Colonic mucosa (tissue), 4 donors: Measurements from ENCODE around the gene PIP5K1B. TPM values are rescaled to one million over a fixed set of nuclear protein-coding genes. Genes with fewer than 3 reads are reported as not detected.

Source experiments
- DNase-seq: peaks from one replicate; pipeline ENCODE4 v3.0.0-alpha.2; 2020
- H3K27ac ChIP-seq: fragments of 200-600 bp; one replicate; pipeline ENCODE4 v1.8.0; 2021
- H3K27me3 ChIP-seq: fragments of 200-600 bp; one replicate; pipeline ENCODE4 v1.8.0; 2021
- H3K36me3 ChIP-seq: fragments of 200-600 bp; one replicate; pipeline ENCODE4 v1.8.0; 2021
- H3K4me1 ChIP-seq: fragments of 200-600 bp; one replicate; pipeline ENCODE4 v1.8.0; 2021; ENCODE audit warnings: mild to moderate bottlenecking
- H3K4me3 ChIP-seq: fragments of 200-600 bp; one replicate; pipeline ENCODE4 v1.8.0; 2021
- H3K9ac ChIP-seq, 2 donors: one replicate each; pipeline ENCODE4 v1.7.0; 2013; ENCODE audit warnings: control low read depth in 2 of 2, low read depth in 2 of 2, low read length in 2 of 2
- H3K9me3 ChIP-seq: fragments of 200-600 bp; one replicate; pipeline ENCODE4 v1.8.0; 2021
- CTCF ChIP-seq: fragments of 200-600 bp; IDR thresholded peaks from one replicate; pipeline ENCODE4 v1.8.0; 2022; ENCODE audit warnings: antibody characterized with exemption, mild to moderate bottlenecking
- intact Hi-C: fragments of 100-400 bp; cut with DNase I; formaldehyde crosslinking; loops from one replicate; pipeline ENCODE4 v1.14.1; 2022
- total RNA-seq, 2 donors: library from RNA; stranded (reverse); fragmentation: NEBNext Ultra II Directional in 1 of 2; extraction: Animal tissue kit (Norgen Biotek cat#: 25700) in 1 of 2; gene quantifications; one replicate each; pipeline ENCODE4 v1.2.1, GENCODE V29; 2021
- donor health status: healthy.
- donor health status: DM: no; HTN: no; CAD: no.
- donor health status: DM: no; HTN: no; CAD: no.

Gene PIP5K1B
- total RNA-seq, 2 donors from 2014 or later, result 59.2 to 74.2 TPM

- Histone ChIP-seq H3K27me3 (no peaks in the 10 kb centered on the region), H3K4me1 (no peaks in the 10 kb centered on the region), H3K9ac (no peak overlapping the region), H3K27ac (no peak overlapping the region), H3K4me3 (no peak overlapping the region), H3K36me3 (no peaks in the 10 kb centered on the region), H3K9me3 (no peaks in the 10 kb centered on the region)
- TF ChIP-seq CTCF, result no peak
- peak; percentile 44 for DNase-seq
- intact Hi-C loops, result no loop called here
Measured at GRCh38 chr9:68822596-68823165, 117.6 kb downstream of the PIP5K1B start.

GRCh38 chr9:68825762-68826472, 120.9 kb downstream of the PIP5K1B start:
- Histone ChIP-seq H3K36me3 (no peaks in the 10 kb centered on the region), H3K4me3 (no peak overlapping the region), H3K9me3 (no peaks in the 10 kb centered on the region), H3K27ac (no peak overlapping the region), H3K9ac (no peak overlapping the region), H3K4me1 (no peaks in the 10 kb centered on the region), H3K27me3 (no peaks in the 10 kb centered on the region)
- no peak for TF ChIP-seq CTCF
- intact Hi-C loops, result no loop called here
- DNase-seq, result no peak

GRCh38 chr9:68827837-68828744, 123.1 kb downstream of the PIP5K1B start:
- Histone ChIP-seq H3K9me3 (no peaks in the 10 kb centered on the region), H3K4me1 (no peaks in the 10 kb centered on the region), H3K36me3 (no peaks in the 10 kb centered on the region), H3K27me3 (no peaks in the 10 kb centered on the region), H3K27ac (no peak overlapping the region), H3K4me3 (no peak overlapping the region), H3K9ac (no peak overlapping the region)
- DNase-seq, result no peak
- no peak for TF ChIP-seq CTCF
- intact Hi-C loops, result no loop called here

- no peaks in the 10 kb centered on the region for H3K36me3 ChIP-seq
- no peak overlapping the region for H3K9ac ChIP-seq
- TF ChIP-seq CTCF, result no peak
- H3K9me3 ChIP-seq, result no peaks in the 10 kb centered on the region
- no peak for DNase-seq
- intact Hi-C loops, result no loop called here
- no peaks in the 10 kb centered on the region for H3K27me3 ChIP-seq
- no peaks in the 10 kb centered on the region for H3K4me1 ChIP-seq
- H3K4me3 ChIP-seq, result no peak overlapping the region
- no peak overlapping the region for H3K27ac ChIP-seq
Measured at GRCh38 chr9:68832101-68832500, 127.1 kb downstream of the PIP5K1B start.

GRCh38 chr9:68832861-68833518, 128.0 kb downstream of the PIP5K1B start:
- Histone ChIP-seq H3K9ac (no peak overlapping the region), H3K27ac (no peak overlapping the region), H3K4me3 (no peak overlapping the region), H3K27me3 (no peaks in the 10 kb centered on the region), H3K36me3 (no peaks in the 10 kb centered on the region), H3K9me3 (no peaks in the 10 kb centered on the region), H3K4me1 (no peaks in the 10 kb centered on the region)
- intact Hi-C loops, result no loop called here
- TF ChIP-seq CTCF, result no peak
- DNase-seq, result no peak
